CD8-positive, alpha-beta memory T cell (primary cell): ENCODE measurements around the gene IQCF6. TPM values are rescaled to one million over a fixed set of nuclear protein-coding genes. Genes with fewer than 3 reads are reported as not detected.

Source experiments
- CTCF ChIA-PET: fragments of 350-600 bp; sonication (Branson Sonifier 250); formaldehyde crosslinking; loops from one replicate; lab custom pipeline; 2021; ENCODE audit warnings: antibody characterized with exemption; lab: Charles Lee
- POLR2A ChIA-PET: fragments of 350-600 bp; sonication (Branson Sonifier 250); formaldehyde crosslinking; loops from one replicate; lab custom pipeline; 2021; ENCODE audit warnings: antibody characterized with exemption; lab: Charles Lee
- DNase-seq, 5 donors: peaks; one replicate each; pipeline versions ENCODE4 v3.0.0 to v3.0.0-alpha.2; 2020 to 2022; ENCODE audit warnings: mixed read lengths in 1 of 5
- H3K27ac ChIP-seq: one replicate; pipeline ENCODE4 v1.7.0; 2013; ENCODE audit warnings: low read depth, mild to moderate bottlenecking, low read length, moderate library complexity
- H3K27me3 ChIP-seq: 2 replicates; pipeline ENCODE4 v1.7.0; 2013; ENCODE audit warnings: low read length, mild to moderate bottlenecking; ENCODE audit not compliant: insufficient read depth, poor library complexity, severe bottlenecking
- H3K36me3 ChIP-seq: 2 replicates; pipeline ENCODE4 v1.7.0; 2013; ENCODE audit warnings: mild to moderate bottlenecking, low read length, moderate library complexity; ENCODE audit not compliant: insufficient read depth
- H3K4me1 ChIP-seq: 2 replicates; pipeline ENCODE4 v1.7.0; 2013; ENCODE audit warnings: mild to moderate bottlenecking, low read length, moderate library complexity; ENCODE audit not compliant: insufficient read depth
- H3K4me3 ChIP-seq: 2 replicates; pipeline ENCODE4 v1.7.0; 2013; ENCODE audit warnings: mild to moderate bottlenecking, low read length
- H3K9me3 ChIP-seq: 2 replicates; pipeline ENCODE4 v1.7.0; 2013; ENCODE audit warnings: mild to moderate bottlenecking, low read length
- H3K27ac Mint-ChIP-seq, 8 donors: one replicate each; pipeline ENCODE4 v1.8.0; 2020 to 2021; ENCODE audit warnings: mixed read lengths in 8 of 8, mild to moderate bottlenecking in 6 of 8, inconsistent platforms in 3 of 8, moderate library complexity in 3 of 8
- H3K27me3 Mint-ChIP-seq, 2 donors: one replicate each; pipeline ENCODE4 v1.8.0; 2020 to 2021; ENCODE audit warnings: mixed read lengths in 2 of 2, mild to moderate bottlenecking in 1 of 2, moderate library complexity in 1 of 2
- H3K36me3 Mint-ChIP-seq, 3 donors: one replicate each; pipeline ENCODE4 v1.8.0; 2020 to 2021; ENCODE audit warnings: mixed read lengths in 3 of 3, inconsistent platforms in 1 of 3, mild to moderate bottlenecking in 1 of 3
- H3K4me1 Mint-ChIP-seq, 3 donors: one replicate each; pipeline ENCODE4 v1.8.0; 2020 to 2021; ENCODE audit warnings: mixed read lengths in 3 of 3, inconsistent platforms in 1 of 3, mild to moderate bottlenecking in 1 of 3
- H3K4me3 Mint-ChIP-seq, 7 donors: one replicate each; pipeline ENCODE4 v1.8.0; 2020 to 2021; ENCODE audit warnings: mixed read lengths in 7 of 7, mild to moderate bottlenecking in 6 of 7, moderate library complexity in 4 of 7, inconsistent platforms in 2 of 7
- H3K9me3 Mint-ChIP-seq, 5 donors: one replicate each; pipeline ENCODE4 v1.8.0; 2020 to 2022; ENCODE audit warnings: mixed read lengths in 5 of 5, mild to moderate bottlenecking in 3 of 5, moderate library complexity in 2 of 5, inconsistent platforms in 1 of 5
- polyA plus RNA-seq: library from polyadenylated mRNA; unstranded; fragments of 300-500 nt; fragmentation: Illumina TruSeq; gene quantifications from one replicate; pipeline ENCODE4 v1.2.3, GENCODE V29; 2021
- total RNA-seq, 2 experiments: library from RNA; stranded (reverse); gene quantifications; one replicate each; pipeline ENCODE4 v1.2.3, GENCODE V29; 2021

IQCF6 gene
- total and polyA plus RNA-seq, 3 experiments from 2014 or later, result not detected

- H3K4me3 ChIP-seq, result no peak overlapping the region
- ChIA-PET POLR2A (no interaction called here), CTCF (no interaction called here)
- no peak overlapping the region for H3K27ac ChIP-seq
- DNase-seq, result no peak
- H3K4me1 ChIP-seq, result no peaks in the 10 kb centered on the region
- H3K4me1 Mint-ChIP-seq, result peaks cover 0 to 17% (median 8%) of the 10 kb centered on the region in 3 donors
- H3K27me3 Mint-ChIP-seq, result peaks cover 21 to 36% of the 10 kb centered on the region in 2 donors
- H3K4me3 Mint-ChIP-seq, result no peak overlapping the region
- H3K27ac Mint-ChIP-seq, result no peak overlapping the region
- H3K9me3 ChIP-seq, result no peaks in the 10 kb centered on the region
- H3K27me3 ChIP-seq, result no peaks in the 10 kb centered on the region
- no peaks in the 10 kb centered on the region for H3K36me3 Mint-ChIP-seq
- no peaks in the 10 kb centered on the region for H3K36me3 ChIP-seq
- no peaks in the 10 kb centered on the region for H3K9me3 Mint-ChIP-seq
Measured at GRCh38 chr3:51813539-51813938, 34.5 kb upstream of the IQCF6 start.

GRCh38 chr3:51808934-51809333, 29.9 kb upstream of the IQCF6 start:
- peak overlapping the region in 4 of 8 donors; percentile 9 to 83 (median 40) for H3K27ac Mint-ChIP-seq
- CTCF ChIA-PET, result interaction anchor here (1.0 kb wide), 1 partner anchor 9 kb away, joined by 3 read pairs; no protein-coding TSS in a partner anchor

GRCh38 chr3:51802106-51802703, 23.2 kb upstream of the IQCF6 start:
- Mint-ChIP-seq H3K9me3 (peaks cover 0 to under 1% (median 0%) of the 10 kb centered on the region in 5 donors), H3K36me3 (no peaks in the 10 kb centered on the region), H3K4me1 (peaks cover 3 to 16% (median 4%) of the 10 kb centered on the region in 3 donors), H3K27ac (peak overlapping the region in 2 of 8 donors; percentile 17 to 33), H3K4me3 (no peak overlapping the region), H3K27me3 (peaks cover 3 to 21% of the 10 kb centered on the region in 2 donors)
- H3K4me1 ChIP-seq, result no peaks in the 10 kb centered on the region
- ChIA-PET CTCF (interaction anchor here (1.2 to 1.9 kb wide), 3 partner anchors 13 to 301 kb away, joined by 3 to 12 read pairs (median 3); partner anchors contain the start of gene DCAF1), POLR2A (no interaction called here)
- H3K36me3 ChIP-seq, result no peaks in the 10 kb centered on the region
- no peak overlapping the region for H3K4me3 ChIP-seq
- no peaks in the 10 kb centered on the region for H3K9me3 ChIP-seq
- no peak for DNase-seq
- H3K27ac ChIP-seq, result no peak overlapping the region
- H3K27me3 ChIP-seq, result no peaks in the 10 kb centered on the region

More at GRCh38 chr3:51808934-51809333, 29.9 kb upstream of the IQCF6 start:
- Mint-ChIP-seq H3K36me3 (peaks cover 0 to 1% (median 0%) of the 10 kb centered on the region in 3 donors), H3K4me3 (no peak overlapping the region), H3K27me3 (peaks cover 5 to 7% of the 10 kb centered on the region in 2 donors), H3K9me3 (peaks cover 0 to 5% (median 2%) of the 10 kb centered on the region in 5 donors), H3K4me1 (peaks cover 0 to 20% (median 10%) of the 10 kb centered on the region in 3 donors)
- H3K27ac ChIP-seq, result no peak overlapping the region
- no peaks in the 10 kb centered on the region for H3K36me3 ChIP-seq
- H3K27me3 ChIP-seq, result no peaks in the 10 kb centered on the region
- no peaks in the 10 kb centered on the region for H3K4me1 ChIP-seq
- POLR2A ChIA-PET, result no interaction called here
- H3K4me3 ChIP-seq, result no peak overlapping the region
- no peak for DNase-seq
- H3K9me3 ChIP-seq, result no peaks in the 10 kb centered on the region

- H3K4me1 ChIP-seq, result no peaks in the 10 kb centered on the region
- ChIA-PET POLR2A (no interaction called here), CTCF (interaction anchor here (0.9 to 2.9 kb wide), 5 partner anchors 8 to 298 kb away, joined by 3 to 23 read pairs (median 6); no protein-coding TSS in a partner anchor)
- Mint-ChIP-seq H3K36me3 (no peaks in the 10 kb centered on the region), H3K27ac (peak overlapping the region in 2 of 8 donors; percentile 0 to 72), H3K27me3 (peaks cover 3 to 29% of the 10 kb centered on the region in 2 donors), H3K4me1 (peaks cover 10 to 25% (median 12%) of the 10 kb centered on the region in 3 donors), H3K4me3 (no peak overlapping the region), H3K9me3 (no peaks in the 10 kb centered on the region)
- no peaks in the 10 kb centered on the region for H3K36me3 ChIP-seq
- no peak overlapping the region for H3K27ac ChIP-seq
- no peak overlapping the region for H3K4me3 ChIP-seq
- DNase-seq, result no peak
- H3K9me3 ChIP-seq, result no peaks in the 10 kb centered on the region
- no peaks in the 10 kb centered on the region for H3K27me3 ChIP-seq
Measured at GRCh38 chr3:51800750-51801125, 21.7 kb upstream of the IQCF6 start.

- Mint-ChIP-seq H3K36me3 (no peaks in the 10 kb centered on the region), H3K9me3 (no peaks in the 10 kb centered on the region), H3K27ac (peak overlapping the region in 2 of 8 donors; percentile 0 to 72), H3K4me3 (no peak overlapping the region), H3K27me3 (peaks cover 3 to 30% of the 10 kb centered on the region in 2 donors), H3K4me1 (peaks cover 10 to 25% (median 12%) of the 10 kb centered on the region in 3 donors)
- Histone ChIP-seq H3K4me1 (no peaks in the 10 kb centered on the region), H3K36me3 (no peaks in the 10 kb centered on the region), H3K27ac (no peak overlapping the region), H3K27me3 (no peaks in the 10 kb centered on the region), H3K4me3 (no peak overlapping the region), H3K9me3 (no peaks in the 10 kb centered on the region)
- POLR2A ChIA-PET, result no interaction called here
- DNase-seq, result peak in 2 of 5 donors; percentile 29 to 47
- CTCF ChIA-PET, result interaction anchor here (0.9 to 2.9 kb wide), 5 partner anchors 9 to 300 kb away, joined by 3 to 23 read pairs (median 6); partner anchors contain the start of gene DCAF1
Measured at GRCh38 chr3:51799879-51800749, 21.1 kb upstream of the IQCF6 start.

- no peaks in the 10 kb centered on the region for H3K9me3 ChIP-seq
- Mint-ChIP-seq H3K27me3 (peaks cover 3 to 24% of the 10 kb centered on the region in 2 donors), H3K27ac (no peak overlapping the region), H3K9me3 (no peaks in the 10 kb centered on the region), H3K36me3 (no peaks in the 10 kb centered on the region), H3K4me1 (peaks cover 10 to 25% (median 11%) of the 10 kb centered on the region in 3 donors), H3K4me3 (no peak overlapping the region)
- no peak overlapping the region for H3K27ac ChIP-seq
- no peak overlapping the region for H3K4me3 ChIP-seq
- H3K27me3 ChIP-seq, result no peaks in the 10 kb centered on the region
- no peak for DNase-seq
- no peaks in the 10 kb centered on the region for H3K36me3 ChIP-seq
- CTCF ChIA-PET, result interaction anchor here (0.6 to 2.9 kb wide), 6 partner anchors 85 to 409 kb away, joined by 3 to 23 read pairs (median 4); partner anchors contain the start of gene DCAF1
- no peaks in the 10 kb centered on the region for H3K4me1 ChIP-seq
- POLR2A ChIA-PET, result no interaction called here
Measured at GRCh38 chr3:51798411-51798963, 19.4 kb upstream of the IQCF6 start.

GRCh38 chr3:51796854-51797253, 17.8 kb upstream of the IQCF6 start:
- CTCF ChIA-PET, result interaction anchor here (1.4 kb wide), 1 partner anchor 295 kb away, joined by 4 read pairs; no protein-coding TSS in a partner anchor
- Mint-ChIP-seq H3K4me1 (peaks cover 10 to 25% (median 11%) of the 10 kb centered on the region in 3 donors), H3K27ac (peak overlapping the region in 1 of 8 donors; percentile 2)

More at GRCh38 chr3:51796854-51797253, 17.8 kb upstream of the IQCF6 start:
- Histone ChIP-seq H3K27me3 (no peaks in the 10 kb centered on the region), H3K4me3 (no peak overlapping the region), H3K27ac (no peak overlapping the region), H3K9me3 (no peaks in the 10 kb centered on the region), H3K4me1 (no peaks in the 10 kb centered on the region), H3K36me3 (no peaks in the 10 kb centered on the region)
- DNase-seq, result no peak
- H3K36me3 Mint-ChIP-seq, result no peaks in the 10 kb centered on the region
- POLR2A ChIA-PET, result interaction anchor here (0.6 kb wide), 1 partner anchor 297 kb away, joined by 14 read pairs; the partner anchor contains the start of gene DCAF1
- H3K4me3 Mint-ChIP-seq, result no peak overlapping the region
- peaks cover 5 to 24% of the 10 kb centered on the region in 2 donors for H3K27me3 Mint-ChIP-seq
- no peaks in the 10 kb centered on the region for H3K9me3 Mint-ChIP-seq
